HEK293 (cell line): ENCODE measurements around the gene CCDC69.

Experiments
- CTCF ChIA-PET: fragments of 350-600 bp; formaldehyde crosslinking; extraction: SDS; loops from one replicate; lab custom pipeline; 2021; ENCODE audit warnings: antibody characterized with exemption; lab: Yijun Ruan, JAX
- POLR2A ChIA-PET: fragments of 300-600 bp; formaldehyde crosslinking; extraction: SDS; loops from one replicate; lab custom pipeline; 2020; ENCODE audit warnings: antibody characterized with exemption, inconsistent platforms; lab: Yijun Ruan, JAX
- H3K27ac ChIP-seq: fragments of 200-500 bp; sonication (Bioruptor generic); 2 replicates; pipeline ENCODE4 v1.5.1; 2014; ENCODE audit warnings: low read depth, low read length, control low read depth, inconsistent platforms; ENCODE audit errors: extremely low read depth
- H3K36me3 ChIP-seq, 2 experiments: fragments of 200-500 bp in 1 of 2; sonication (Bioruptor generic) in 1 of 2; 1 replicate in 1 of 2; 2 replicates in 1 of 2; pipeline ENCODE4 v1.5.1; 2014 to 2017; ENCODE audit warnings: inconsistent platforms in 2 of 2, low read length in 2 of 2; ENCODE audit not compliant: control insufficient read depth in 2 of 2, insufficient read depth in 1 of 2
- H3K4me1 ChIP-seq: fragments of 200-500 bp; sonication (Bioruptor generic); 2 replicates; pipeline ENCODE4 v1.5.1; 2014; ENCODE audit warnings: mild to moderate bottlenecking, low read length, inconsistent platforms; ENCODE audit not compliant: control insufficient read depth, insufficient read depth
- H3K4me3 ChIP-seq: 2 replicates; pipeline ENCODE4 v1.5.1; 2011; ENCODE audit warnings: low read depth, mild to moderate bottlenecking, control low read depth, low read length, moderate library complexity
- H3K9me3 ChIP-seq: fragments of 200-500 bp; sonication (Bioruptor generic); 2 replicates; pipeline ENCODE4 v1.5.1; 2014; ENCODE audit warnings: low read depth, low read length, inconsistent platforms; ENCODE audit not compliant: control insufficient read depth, insufficient read depth
- GLI2 ChIP-seq: fragments of 450-650 bp; formaldehyde crosslinking; IDR thresholded peaks from 2 replicates; pipeline ENCODE4; 2017; ENCODE audit warnings: missing biosample characterization, missing genetic modification characterization, low read depth, borderline replicate concordance
- KLF9 ChIP-seq: fragments of 450-650 bp; formaldehyde crosslinking; IDR thresholded peaks from 2 replicates; pipeline ENCODE4 v1.5.1; 2016; ENCODE audit warnings: missing biosample characterization, missing genetic modification characterization, low read depth
- REPIN1 ChIP-seq: fragments of 450-650 bp; formaldehyde crosslinking; IDR thresholded peaks from 2 replicates; pipeline ENCODE4 v1.5.1; 2017; ENCODE audit warnings: missing biosample characterization, missing genetic modification characterization, low read depth
- TCF7L2 ChIP-seq: IDR thresholded peaks from 2 replicates; pipeline ENCODE4 v1.6.1; 2011; ENCODE audit warnings: low read depth, mild to moderate bottlenecking, inconsistent platforms, low read length, moderate library complexity, borderline replicate concordance
- YY1 ChIP-seq: fragments of 450-650 bp; formaldehyde crosslinking; IDR thresholded peaks from 2 replicates; pipeline ENCODE4 v1.5.1; 2018; ENCODE audit warnings: missing biosample characterization, missing genetic modification characterization
- YY2 ChIP-seq: fragments of 450-650 bp; formaldehyde crosslinking; IDR thresholded peaks from 2 replicates; pipeline ENCODE4 v1.5.1; 2016; ENCODE audit warnings: missing biosample characterization, missing genetic modification characterization
- ZBTB1 ChIP-seq: fragments of 450-650 bp; formaldehyde crosslinking; IDR thresholded peaks from 2 replicates; pipeline ENCODE4 v1.5.1; 2016; ENCODE audit warnings: missing biosample characterization, missing genetic modification characterization
- ZNF114 ChIP-seq: fragments of 450-650 bp; formaldehyde crosslinking; IDR thresholded peaks from 2 replicates; pipeline ENCODE4 v1.5.0; 2017; ENCODE audit warnings: missing biosample characterization, missing genetic modification characterization
- ZNF19 ChIP-seq: fragments of 450-650 bp; formaldehyde crosslinking; IDR thresholded peaks from 2 replicates; pipeline ENCODE4; 2016; ENCODE audit warnings: missing biosample characterization, missing genetic modification characterization, low read depth
- ZNF202 ChIP-seq: fragments of 450-650 bp; formaldehyde crosslinking; IDR thresholded peaks from 2 replicates; pipeline ENCODE4 v1.5.1; 2016; ENCODE audit warnings: missing biosample characterization, missing genetic modification characterization, borderline replicate concordance
- ZNF211 ChIP-seq: fragments of 450-650 bp; formaldehyde crosslinking; IDR thresholded peaks from 2 replicates; pipeline ENCODE4 v1.5.1; 2016; ENCODE audit warnings: low read depth, missing biosample characterization, missing genetic modification characterization
- ZNF473 ChIP-seq: fragments of 450-650 bp; formaldehyde crosslinking; IDR thresholded peaks from 2 replicates; pipeline ENCODE4 v1.5.1; 2017; ENCODE audit warnings: missing biosample characterization, missing genetic modification characterization
- ZNF629 ChIP-seq: fragments of 450-650 bp; formaldehyde crosslinking; IDR thresholded peaks from 2 replicates; pipeline ENCODE4 v1.5.1; 2017; ENCODE audit warnings: missing biosample characterization, missing genetic modification characterization
- ZNF664 ChIP-seq: fragments of 450-650 bp; formaldehyde crosslinking; IDR thresholded peaks from 2 replicates; pipeline ENCODE4 v1.5.1; 2016; ENCODE audit warnings: missing biosample characterization, missing genetic modification characterization
- ZNF776 ChIP-seq: fragments of 450-650 bp; formaldehyde crosslinking; IDR thresholded peaks from 2 replicates; pipeline ENCODE4 v1.5.0; 2017; ENCODE audit warnings: missing biosample characterization, missing genetic modification characterization, borderline replicate concordance
- ZNF791 ChIP-seq: fragments of 450-650 bp; formaldehyde crosslinking; IDR thresholded peaks from 2 replicates; pipeline ENCODE4 v1.5.1; 2016; ENCODE audit warnings: missing biosample characterization, missing genetic modification characterization
- ZNF837 ChIP-seq: fragments of 450-650 bp; formaldehyde crosslinking; IDR thresholded peaks from 2 replicates; pipeline ENCODE4 v1.5.1; 2016; ENCODE audit warnings: missing biosample characterization, missing genetic modification characterization
- ZSCAN23 ChIP-seq: fragments of 450-650 bp; formaldehyde crosslinking; IDR thresholded peaks from 2 replicates; pipeline ENCODE4 v1.5.1; 2016; ENCODE audit warnings: missing biosample characterization, missing genetic modification characterization
- ZXDB ChIP-seq: fragments of 450-650 bp; formaldehyde crosslinking; IDR thresholded peaks from 2 replicates; pipeline ENCODE4 v1.5.1; 2016; ENCODE audit warnings: missing biosample characterization, missing genetic modification characterization
- TF ChIP-seq, protein P1 (sequence below): fragments of 450-650 bp; formaldehyde crosslinking; IDR thresholded peaks from 2 replicates; pipeline ENCODE4 v1.5.1; 2016; ENCODE audit warnings: missing biosample characterization, missing genetic modification characterization
- TF ChIP-seq, protein P2 (sequence below): fragments of 450-650 bp; formaldehyde crosslinking; IDR thresholded peaks from 2 replicates; pipeline ENCODE4 v1.5.1; 2016; ENCODE audit warnings: missing biosample characterization, missing genetic modification characterization
- TF ChIP-seq, protein P3 (sequence below): fragments of 450-650 bp; formaldehyde crosslinking; IDR thresholded peaks from 2 replicates; pipeline ENCODE4 v1.5.1; 2017; ENCODE audit warnings: missing biosample characterization, mild to moderate bottlenecking, missing genetic modification characterization, moderate library complexity
- TF ChIP-seq, protein P4 (sequence below): fragments of 450-650 bp; formaldehyde crosslinking; IDR thresholded peaks from 2 replicates; pipeline ENCODE4 v1.5.0; 2017; ENCODE audit warnings: missing biosample characterization, missing genetic modification characterization, borderline replicate concordance
- TF ChIP-seq, protein P5 (sequence below): fragments of 450-650 bp; formaldehyde crosslinking; IDR thresholded peaks from 2 replicates; pipeline ENCODE4 v1.5.1; 2017; ENCODE audit warnings: missing biosample characterization, missing genetic modification characterization

The CCDC69 gene

DNA sequence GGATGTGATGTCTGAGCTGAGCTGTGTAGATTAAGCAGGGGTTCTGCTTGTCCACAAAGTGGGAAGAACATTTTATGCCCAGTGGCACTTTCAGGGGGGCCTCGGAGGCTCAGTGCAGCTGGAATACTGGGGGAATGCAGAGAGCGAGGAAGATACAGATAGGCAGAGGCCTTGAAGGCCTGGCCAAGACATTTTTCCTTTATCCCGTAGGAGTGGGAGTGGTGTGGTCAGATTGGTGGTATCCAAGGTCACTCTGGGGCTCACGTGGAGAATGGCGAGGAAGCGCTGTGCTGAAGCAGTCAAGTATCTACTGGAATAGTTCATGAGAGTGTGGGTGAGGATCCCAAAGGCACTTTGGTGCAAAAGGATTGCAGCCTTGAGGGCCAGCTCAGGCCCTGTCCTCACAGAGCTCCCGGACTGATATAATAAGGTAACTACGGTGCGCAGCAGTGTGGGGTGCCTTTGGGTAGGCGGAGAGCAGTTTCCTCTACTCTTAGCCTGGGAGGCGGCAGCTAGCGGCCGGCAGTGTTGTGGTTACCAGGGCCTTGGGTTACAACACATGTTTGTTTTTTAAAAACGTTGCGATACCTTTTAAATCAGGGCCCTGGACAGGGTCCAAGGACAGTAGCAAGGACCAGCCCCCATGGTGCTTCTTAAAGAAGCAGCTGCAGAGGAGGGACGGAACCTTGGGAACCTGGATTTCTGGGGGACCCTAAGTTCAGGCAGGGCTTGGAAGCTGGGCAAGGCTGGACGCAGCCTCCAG is 10.8 kb upstream of the CCDC69 start:
- H3K36me3 ChIP-seq: no peaks in the 10 kb centered on the region
- ChIA-PET CTCF (interaction anchor here (0.9 kb wide), 2 partner anchors 109 to 119 kb away, joined by 3 read pairs; no protein-coding TSS in a partner anchor), POLR2A (interaction anchor here (0.8 to 1.5 kb wide), 2 partner anchors 11 to 18 kb away, joined by 3 to 5 read pairs; partner anchors contain the start of genes CCDC69 and GM2A)
- no peak overlapping the region for H3K4me3 ChIP-seq
- H3K9me3 ChIP-seq: no peaks in the 10 kb centered on the region
- TF ChIP-seq ZNF776 (tag by site-specific recombination) (no peak), ZNF629 (tag by site-specific recombination) (no peak), YY2 (tag by site-specific recombination) (no peak), ZNF473 (tag by site-specific recombination) (no peak), KLF9 (tag by site-specific recombination) (no peak), ZNF791 (no peak), GLI2 (tag by site-specific recombination) (no peak), ZNF114 (tag by site-specific recombination) (no peak), ZNF664 (no peak), TCF7L2 (no peak), ZXDB (tag by site-specific recombination) (no peak), YY1 (no peak), REPIN1 (tag by site-specific recombination) (no peak), ZBTB1 (no peak), ZNF202 (tag by site-specific recombination) (no peak), ZNF837 (tag by site-specific recombination) (no peak), ZNF211 (tag by site-specific recombination) (no peak)
- TF ChIP-seq, protein P1, sequence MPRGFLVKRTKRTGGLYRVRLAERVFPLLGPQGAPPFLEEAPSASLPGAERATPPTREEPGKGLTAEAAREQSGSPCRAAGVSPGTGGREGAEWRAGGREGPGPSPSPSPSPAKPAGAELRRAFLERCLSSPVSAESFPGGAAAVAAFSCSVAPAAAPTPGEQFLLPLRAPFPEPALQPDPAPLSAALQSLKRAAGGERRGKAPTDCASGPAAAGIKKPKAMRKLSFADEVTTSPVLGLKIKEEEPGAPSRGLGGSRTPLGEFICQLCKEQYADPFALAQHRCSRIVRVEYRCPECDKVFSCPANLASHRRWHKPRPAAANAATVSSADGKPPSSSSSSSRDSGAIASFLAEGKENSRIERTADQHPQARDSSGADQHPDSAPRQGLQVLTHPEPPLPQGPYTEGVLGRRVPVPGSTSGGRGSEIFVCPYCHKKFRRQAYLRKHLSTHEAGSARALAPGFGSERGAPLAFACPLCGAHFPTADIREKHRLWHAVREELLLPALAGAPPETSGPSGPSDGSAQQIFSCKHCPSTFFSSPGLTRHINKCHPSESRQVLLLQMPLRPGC (tag by site-specific recombination): no peak
- TF ChIP-seq, protein P2, sequence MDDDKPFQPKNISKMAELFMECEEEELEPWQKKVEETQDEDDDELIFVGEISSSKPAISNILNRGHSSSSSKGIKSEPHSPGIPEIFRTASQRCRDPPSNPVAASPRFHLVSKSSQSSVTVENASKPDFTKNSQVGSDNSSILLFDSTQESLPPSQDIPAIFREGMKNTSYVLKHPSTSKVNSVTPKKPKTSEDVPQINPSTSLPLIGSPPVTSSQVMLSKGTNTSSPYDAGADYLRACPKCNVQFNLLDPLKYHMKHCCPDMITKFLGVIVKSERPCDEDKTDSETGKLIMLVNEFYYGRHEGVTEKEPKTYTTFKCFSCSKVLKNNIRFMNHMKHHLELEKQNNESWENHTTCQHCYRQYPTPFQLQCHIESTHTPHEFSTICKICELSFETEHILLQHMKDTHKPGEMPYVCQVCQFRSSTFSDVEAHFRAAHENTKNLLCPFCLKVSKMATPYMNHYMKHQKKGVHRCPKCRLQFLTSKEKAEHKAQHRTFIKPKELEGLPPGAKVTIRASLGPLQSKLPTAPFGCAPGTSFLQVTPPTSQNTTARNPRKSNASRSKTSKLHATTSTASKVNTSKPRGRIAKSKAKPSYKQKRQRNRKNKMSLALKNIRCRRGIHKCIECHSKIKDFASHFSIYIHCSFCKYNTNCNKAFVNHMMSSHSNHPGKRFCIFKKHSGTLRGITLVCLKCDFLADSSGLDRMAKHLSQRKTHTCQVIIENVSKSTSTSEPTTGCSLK (tag by site-specific recombination): no peak
- no peaks in the 10 kb centered on the region for H3K4me1 ChIP-seq
- no peak overlapping the region for H3K27ac ChIP-seq

DNA sequence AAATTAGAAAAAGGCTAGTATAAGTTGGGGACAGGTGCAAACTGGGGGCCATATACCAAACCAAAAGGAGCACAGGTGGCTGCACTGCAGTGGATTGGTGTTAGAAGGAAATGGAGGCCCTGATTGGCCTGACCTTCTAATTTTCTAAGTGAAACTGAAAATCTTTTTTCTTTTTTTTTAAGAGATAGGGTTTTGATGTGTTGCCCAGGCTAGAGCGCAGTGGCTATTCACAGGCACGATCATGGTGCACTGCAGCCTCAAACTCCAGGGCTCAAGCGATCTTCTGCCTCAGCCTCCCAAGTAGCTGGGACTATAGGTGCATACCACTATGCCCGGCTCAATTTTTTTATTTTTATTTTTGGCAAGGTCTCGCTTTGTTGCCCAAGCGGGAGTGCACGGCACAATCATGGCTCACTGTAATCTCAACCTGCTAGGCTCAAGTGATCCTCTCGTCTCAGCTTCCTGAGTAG is 9.8 kb upstream of the CCDC69 start:
- Histone ChIP-seq H3K4me1 (no peaks in the 10 kb centered on the region), H3K36me3 (no peaks in the 10 kb centered on the region)
- CTCF ChIA-PET: interaction anchor here (0.9 kb wide), 1 partner anchor 118 kb away, joined by 3 read pairs; no protein-coding TSS in a partner anchor

More for the DNA sequence above, 9.8 kb upstream of the CCDC69 start:
- Histone ChIP-seq H3K9me3 (no peaks in the 10 kb centered on the region), H3K4me3 (no peak overlapping the region), H3K27ac (no peak overlapping the region)
- POLR2A ChIA-PET: no interaction called here
- TF ChIP-seq ZSCAN23 (tag by site-specific recombination) (no peak), ZNF19 (tag by site-specific recombination) (no peak)
- TF ChIP-seq, protein P3, sequence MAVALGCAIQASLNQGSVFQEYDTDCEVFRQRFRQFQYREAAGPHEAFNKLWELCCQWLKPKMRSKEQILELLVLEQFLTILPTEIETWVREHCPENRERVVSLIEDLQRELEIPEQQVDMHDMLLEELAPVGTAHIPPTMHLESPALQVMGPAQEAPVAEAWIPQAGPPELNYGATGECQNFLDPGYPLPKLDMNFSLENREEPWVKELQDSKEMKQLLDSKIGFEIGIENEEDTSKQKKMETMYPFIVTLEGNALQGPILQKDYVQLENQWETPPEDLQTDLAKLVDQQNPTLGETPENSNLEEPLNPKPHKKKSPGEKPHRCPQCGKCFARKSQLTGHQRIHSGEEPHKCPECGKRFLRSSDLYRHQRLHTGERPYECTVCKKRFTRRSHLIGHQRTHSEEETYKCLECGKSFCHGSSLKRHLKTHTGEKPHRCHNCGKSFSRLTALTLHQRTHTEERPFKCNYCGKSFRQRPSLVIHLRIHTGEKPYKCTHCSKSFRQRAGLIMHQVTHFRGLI (tag by site-specific recombination): no peak
- TF ChIP-seq, protein P4, sequence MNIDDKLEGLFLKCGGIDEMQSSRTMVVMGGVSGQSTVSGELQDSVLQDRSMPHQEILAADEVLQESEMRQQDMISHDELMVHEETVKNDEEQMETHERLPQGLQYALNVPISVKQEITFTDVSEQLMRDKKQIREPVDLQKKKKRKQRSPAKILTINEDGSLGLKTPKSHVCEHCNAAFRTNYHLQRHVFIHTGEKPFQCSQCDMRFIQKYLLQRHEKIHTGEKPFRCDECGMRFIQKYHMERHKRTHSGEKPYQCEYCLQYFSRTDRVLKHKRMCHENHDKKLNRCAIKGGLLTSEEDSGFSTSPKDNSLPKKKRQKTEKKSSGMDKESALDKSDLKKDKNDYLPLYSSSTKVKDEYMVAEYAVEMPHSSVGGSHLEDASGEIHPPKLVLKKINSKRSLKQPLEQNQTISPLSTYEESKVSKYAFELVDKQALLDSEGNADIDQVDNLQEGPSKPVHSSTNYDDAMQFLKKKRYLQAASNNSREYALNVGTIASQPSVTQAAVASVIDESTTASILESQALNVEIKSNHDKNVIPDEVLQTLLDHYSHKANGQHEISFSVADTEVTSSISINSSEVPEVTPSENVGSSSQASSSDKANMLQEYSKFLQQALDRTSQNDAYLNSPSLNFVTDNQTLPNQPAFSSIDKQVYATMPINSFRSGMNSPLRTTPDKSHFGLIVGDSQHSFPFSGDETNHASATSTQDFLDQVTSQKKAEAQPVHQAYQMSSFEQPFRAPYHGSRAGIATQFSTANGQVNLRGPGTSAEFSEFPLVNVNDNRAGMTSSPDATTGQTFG (tag by site-specific recombination): no peak
- TF ChIP-seq, protein P5, sequence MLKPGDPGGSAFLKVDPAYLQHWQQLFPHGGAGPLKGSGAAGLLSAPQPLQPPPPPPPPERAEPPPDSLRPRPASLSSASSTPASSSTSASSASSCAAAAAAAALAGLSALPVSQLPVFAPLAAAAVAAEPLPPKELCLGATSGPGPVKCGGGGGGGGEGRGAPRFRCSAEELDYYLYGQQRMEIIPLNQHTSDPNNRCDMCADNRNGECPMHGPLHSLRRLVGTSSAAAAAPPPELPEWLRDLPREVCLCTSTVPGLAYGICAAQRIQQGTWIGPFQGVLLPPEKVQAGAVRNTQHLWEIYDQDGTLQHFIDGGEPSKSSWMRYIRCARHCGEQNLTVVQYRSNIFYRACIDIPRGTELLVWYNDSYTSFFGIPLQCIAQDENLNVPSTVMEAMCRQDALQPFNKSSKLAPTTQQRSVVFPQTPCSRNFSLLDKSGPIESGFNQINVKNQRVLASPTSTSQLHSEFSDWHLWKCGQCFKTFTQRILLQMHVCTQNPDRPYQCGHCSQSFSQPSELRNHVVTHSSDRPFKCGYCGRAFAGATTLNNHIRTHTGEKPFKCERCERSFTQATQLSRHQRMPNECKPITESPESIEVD (tag by site-specific recombination): no peak
